Mucosa of descending colon (tissue), 3 donors: Measurements from ENCODE around the gene PTN. TPM values are rescaled to one million over a fixed set of nuclear protein-coding genes. Genes with fewer than 3 reads are reported as not detected.
"Not testable (repeated sequence)": the region's sequence is repeated elsewhere in the genome, so short reads cannot be mapped to it uniquely, and the experiment has no call there.

Experiments used
- ATAC-seq: fragments of 200-7000 bp; cut with Tn5 transposase; one replicate; pipeline ENCODE4 v1.9.1; 2020; ENCODE audit warnings: mild to moderate bottlenecking, moderate library complexity
- DNase-seq, 3 donors: peaks; one replicate each; pipeline ENCODE4 v3.0.0-alpha.2; 2020
- H3K36me3 ChIP-seq: fragments of 200-600 bp; one replicate; pipeline ENCODE4 v1.8.0; 2021; ENCODE audit warnings: low read depth, mild to moderate bottlenecking
- H3K4me1 ChIP-seq: fragments of 200-600 bp; one replicate; pipeline ENCODE4 v1.8.0; 2021; ENCODE audit warnings: low read depth, mild to moderate bottlenecking
- H3K4me3 ChIP-seq: fragments of 200-600 bp; one replicate; pipeline ENCODE4 v1.8.0; 2021; ENCODE audit warnings: mild to moderate bottlenecking
- H3K9me3 ChIP-seq: fragments of 200-600 bp; one replicate; pipeline ENCODE4 v1.8.0; 2021; ENCODE audit warnings: mild to moderate bottlenecking
- CTCF ChIP-seq: fragments of 200-600 bp; IDR thresholded peaks from one replicate; pipeline ENCODE4 v1.8.0; 2022; ENCODE audit warnings: antibody characterized with exemption, mild to moderate bottlenecking
- intact Hi-C, 2 donors: fragments of 100-400 bp; cut with DNase I in 1 of 2; cut with micrococcal nuclease in 1 of 2; formaldehyde crosslinking; loops; one replicate each; pipeline versions ENCODE4 v1.11.0 to v1.11.1; 2022; cut with DNase I, micrococcal nuclease
- total RNA-seq, 3 donors: library from RNA; stranded (reverse); fragmentation: NEBNext Ultra II Directional in 2 of 3; extraction: Animal tissue kit (Norgen Biotek cat#: 25700) in 2 of 3; gene quantifications; one replicate each; pipeline versions ENCODE4 v1.2.1 to v1.2.4, GENCODE V29; 2021 to 2023
- donor health status: DM: no; HTN: no; CAD: no; lungs with moderate emphysema.
- donor health status: DM: no; HTN: no; CAD: no.
- donor health status: DM: no; HTN: yes; CAD: no.

The PTN gene
- total RNA-seq, 3 donors from 2014 or later = 1.7 to 10.9 (median 3.3) TPM

GRCh38 chr7:137195996-137196395 is 147.5 kb downstream of the PTN start:
- ATAC-seq = no peak
- Histone ChIP-seq H3K9me3 (no peaks in the 10 kb centered on the region), H3K4me3 (no peak overlapping the region), H3K36me3 (no peaks in the 10 kb centered on the region), H3K4me1 (no peaks in the 10 kb centered on the region)
- TF ChIP-seq CTCF = no peak
- intact Hi-C loops = no loop called here
- DNase-seq = no peak

DNA sequence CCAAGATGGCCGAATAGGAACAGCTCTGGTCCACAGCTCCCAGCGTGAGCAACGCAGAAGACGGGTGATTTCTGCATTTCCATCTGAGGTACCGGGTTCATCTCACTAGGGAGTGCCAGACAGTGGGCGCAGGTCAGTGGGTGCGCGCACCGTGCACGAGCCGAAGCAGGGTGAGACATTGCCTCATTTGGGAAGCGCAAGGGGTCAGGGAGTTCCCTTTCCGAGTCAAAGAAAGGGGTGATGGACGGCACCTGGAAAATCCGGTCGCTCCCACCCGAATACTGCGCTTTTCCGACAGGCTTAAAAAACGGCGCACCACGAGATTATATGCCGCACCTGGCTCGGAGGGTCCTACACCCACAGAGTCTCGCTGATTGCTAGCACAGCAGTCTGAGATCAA is 161.9 kb downstream of the PTN start:
- intact Hi-C loops, H3K4me3 ChIP-seq, H3K9me3 ChIP-seq, H3K36me3 ChIP-seq, ATAC-seq, H3K4me1 ChIP-seq, DNase-seq: not testable (repeated sequence)
